GM12892 (cell line): Measurements from ENCODE around the gene FOXB1.

Experiments
- POLR2A ChIP-seq: IDR thresholded peaks from 2 replicates; pipeline ENCODE4 v1.6.1; 2011; ENCODE audit warnings: low read depth, low read length, control low read depth
- POLR2AphosphoS5 ChIP-seq: IDR thresholded peaks from 2 replicates; pipeline ENCODE4 v1.6.1; 2011; ENCODE audit warnings: low read depth, low read length, control low read depth
- TAF1 ChIP-seq: IDR thresholded peaks from 2 replicates; pipeline ENCODE4 v1.6.1; 2011; ENCODE audit warnings: low read depth, mild to moderate bottlenecking, control low read depth, low read length, borderline replicate concordance

GRCh38 chr15:60035344-60035743 lies 31.2 kb downstream of the FOXB1 start:
- TF ChIP-seq TAF1 (no peak), POLR2A (no peak), POLR2AphosphoS5 (no peak)
